Heart right ventricle (tissue), 16 donors: ENCODE results near the gene WIPF2. TPM values are rescaled to one million over a fixed set of nuclear protein-coding genes. Genes with fewer than 3 reads are reported as not detected.

Source experiments
- ATAC-seq, 8 donors: fragments of 200-7000 bp; cut with Tn5 transposase; one replicate each; pipeline ENCODE4 v1.9.1; 2020; ENCODE audit warnings: mild to moderate bottlenecking in 8 of 8, moderate library complexity in 8 of 8, moderate number of reproducible peaks in 1 of 8
- DNase-seq, 2 donors: peaks; one replicate each; pipeline ENCODE4 v3.0.0-alpha.2; 2020
- H3K27ac ChIP-seq, 10 donors: fragments of 200-600 bp; sonication (generic) in 2 of 10; one replicate each; pipeline versions ENCODE4 v1.5.0 to v1.8.0; 2020 to 2022; ENCODE audit warnings: mild to moderate bottlenecking in 3 of 10
- H3K27me3 ChIP-seq, 7 donors: fragments of 200-600 bp; one replicate each; pipeline ENCODE4 v1.8.0; 2021 to 2022; ENCODE audit warnings: mild to moderate bottlenecking in 2 of 7
- H3K36me3 ChIP-seq, 9 donors: fragments of 200-600 bp; sonication (generic) in 1 of 9; one replicate each; pipeline versions ENCODE4 v1.5.0 to v1.8.0; 2020 to 2022; ENCODE audit warnings: mild to moderate bottlenecking in 2 of 9
- H3K4me1 ChIP-seq, 9 donors: fragments of 200-600 bp; sonication (generic) in 1 of 9; one replicate each; pipeline versions ENCODE4 v1.5.0 to v1.8.0; 2020 to 2022; ENCODE audit warnings: mild to moderate bottlenecking in 4 of 9
- H3K4me3 ChIP-seq, 10 donors: fragments of 200-600 bp; sonication (generic) in 2 of 10; one replicate each; pipeline versions ENCODE4 v1.5.0 to v1.8.0; 2020 to 2022; ENCODE audit warnings: mild to moderate bottlenecking in 7 of 10, moderate library complexity in 2 of 10
- H3K9me3 ChIP-seq, 11 donors: fragments of 200-600 bp in 10 of 11; sonication (generic) in 2 of 11; one replicate each; pipeline versions ENCODE4 v1.5.0 to v1.8.0; 2013 to 2022; ENCODE audit warnings: mild to moderate bottlenecking in 2 of 11, control low read depth in 1 of 11, moderate library complexity in 1 of 11
- CTCF ChIP-seq, 9 donors: fragments of 200-600 bp; sonication (generic) in 2 of 9; IDR thresholded peaks; one replicate each; pipeline versions ENCODE4 v1.5.0 to v1.8.0; 2021 to 2022; ENCODE audit warnings: antibody characterized with exemption in 9 of 9, mild to moderate bottlenecking in 5 of 9, moderate library complexity in 1 of 9
- WGBS, 2 donors: extraction: QIAGEN DNeasy Blood & Tissue Kit; methylation state at CpG; one replicate each; pipeline ENCODE4 v1.1.7; 2013; ENCODE audit warnings: inconsistent platforms in 1 of 2; 5-methylcytosine and 5-hydroxymethylcytosine counted together
- intact Hi-C, 10 donors: fragments of 100-400 bp; cut with DNase I; formaldehyde crosslinking; loops; one replicate each; pipeline versions ENCODE4 v1.11.1 to v1.14.2; 2022
- polyA plus RNA-seq, 2 donors: library from polyadenylated mRNA; stranded (reverse); fragments of 200-250 nt; gene quantifications; one replicate each; pipeline ENCODE4 v1.2.3, GENCODE V29; 2013
- total RNA-seq, 10 donors: library from RNA; stranded (reverse); fragmentation: NEBNext Ultra II Directional in 3 of 10; extraction: Animal tissue kit (Norgen Biotek cat#: 25700) in 3 of 10; gene quantifications; one replicate each; pipeline versions ENCODE4 v1.2.1 to v1.2.4, GENCODE V29; 2021 to 2023
- donor health status: Arrhythmogenic right ventricular cardiomyopathy.
- donor health status: ischemic (EF 13 %, LVEDD 7.1; RV severe dilation, severe dysfunction).
- donor health status: healthy with polysubstance abuse.
- donor health status: DM: no; HTN: yes; CAD: no.
- donor health status: DM: no; HTN: no; CAD: no.
- donor health status: ischemic (EF 25% LVEDD 6.9; RV normal size, moderate dysfunction).
- donor health status: ischemic (EF 25% LVEDD 5.7; RV mildly dilated, moderate dysfunction).
- donor health status: healthy.
- donor health status: DM: yes; HTN: yes; CAD: no.
- donor health status: Ischemic cardiomyopathy.
- donor health status: ischemic (EF 35%, LVEDD 5.7; RV mildly dilated, moderate dysfunction).
- donor health status: nonischemic (EF 11% LVEDD 7.7; RV severe dilation, severe dysfunction).
- donor health status: DM: yes; HTN: yes; CAD: no.
- donor health status: PGD.
- donor health status: ischemic (EF 29% LVEDD 5.4; RV normal size, mild dysfunction).
- donor health status: nonischemic (EF 23%, LVEDD 6.1; RV moderate dilation, normal function).

Gene WIPF2
- total and polyA plus RNA-seq, 12 donors: 5.1 to 16.0 (median 12.5) TPM

- H3K4me1 ChIP-seq: peaks cover 0 to 28% (median 7%) of the 10 kb centered on the region in 9 donors
- no peak for ATAC-seq
- peaks cover 0 to 7% (median 0%) of the 10 kb centered on the region in 7 donors for H3K27me3 ChIP-seq
- WGBS, 2 donors: 90 to 93% methylated on average over 3 of the region's 3 CpGs
- H3K4me3 ChIP-seq: no peak overlapping the region
- peaks cover 0 to 10% (median 0%) of the 10 kb centered on the region in 9 donors for H3K36me3 ChIP-seq
- no peaks in the 10 kb centered on the region for H3K9me3 ChIP-seq
- no peak for TF ChIP-seq CTCF (IDR thresholded peaks at IDR 0.05)
- no peak overlapping the region for H3K27ac ChIP-seq
- intact Hi-C loops: no loop called here
- no peak for DNase-seq
Measured at GRCh38 chr17:40187238-40187637, 31.9 kb upstream of the WIPF2 start.

- intact Hi-C loops: no loop called here
- no peak overlapping the region for H3K27ac ChIP-seq
- peaks cover 0 to 25% (median 7%) of the 10 kb centered on the region in 9 donors for H3K4me1 ChIP-seq
- H3K9me3 ChIP-seq: no peaks in the 10 kb centered on the region
- H3K36me3 ChIP-seq: peaks cover 0 to 13% (median 0%) of the 10 kb centered on the region in 9 donors
- H3K4me3 ChIP-seq: no peak overlapping the region
- ATAC-seq: no peak
- H3K27me3 ChIP-seq: peaks cover 0 to 7% (median 0%) of the 10 kb centered on the region in 7 donors
- no peak for TF ChIP-seq CTCF (IDR thresholded peaks at IDR 0.05)
- 94 to 99% methylated on average over 6 of the region's 6 CpGs for WGBS, 2 donors
- no peak for DNase-seq
Measured at GRCh38 chr17:40188694-40189093, 30.4 kb upstream of the WIPF2 start.

GRCh38 chr17:40190197-40191021 is 28.7 kb upstream of the WIPF2 start:
- ATAC-seq: no peak
- peaks cover 0 to 25% (median 7%) of the 10 kb centered on the region in 9 donors for H3K4me1 ChIP-seq
- peak overlapping the region in 1 of 10 donors; percentile 18 for H3K27ac ChIP-seq
- peak overlapping the region in 7 of 10 donors; percentile 49 to 70 (median 63) for H3K4me3 ChIP-seq
- TF ChIP-seq CTCF (IDR thresholded peaks at IDR 0.05): no peak
- intact Hi-C loops: loop anchor here in 5 of 10 donors (1.0 to 10.0 kb wide), 5 partner anchors 164 to 178 kb away; partner anchors contain the start of gene CSF3 (in 2 of the 5)
- H3K27me3 ChIP-seq: peaks cover 0 to 7% (median 0%) of the 10 kb centered on the region in 7 donors
- peaks cover 0 to 11% (median 0%) of the 10 kb centered on the region in 9 donors for H3K36me3 ChIP-seq
- H3K9me3 ChIP-seq: no peaks in the 10 kb centered on the region
- no peak for DNase-seq
- WGBS, 2 donors: 78 to 85% methylated on average over 15 of the region's 15 CpGs

- DNase-seq: peak; percentile 65 to 76
- peak; percentile 39 to 84 (median 70) for TF ChIP-seq CTCF (IDR thresholded peaks at IDR 0.05)
- 2 to 4% methylated on average over 53 to 60 of the region's 60 CpGs for WGBS, 2 donors
- Histone ChIP-seq H3K27ac (peak overlapping the region in 7 of 10 donors; percentile 18 to 54 (median 40)), H3K4me3 (peak overlapping the region; percentile 27 to 70 (median 62)), H3K4me1 (peaks cover 0 to 25% (median 7%) of the 10 kb centered on the region in 9 donors), H3K9me3 (no peaks in the 10 kb centered on the region), H3K36me3 (peaks cover 0 to 11% (median 0%) of the 10 kb centered on the region in 9 donors), H3K27me3 (peaks cover 0 to 7% (median 0%) of the 10 kb centered on the region in 7 donors)
- intact Hi-C loops: loop anchor here in 5 of 10 donors (1.0 to 10.0 kb wide), 5 partner anchors 163 to 179 kb away; partner anchors contain the start of gene CSF3 (in 2 of the 5)
- peak; percentile 77 to 91 (median 82) for ATAC-seq
Measured at GRCh38 chr17:40191237-40192208, 27.6 kb upstream of the WIPF2 start.
